GM19193 (cell line): Measurements from ENCODE around the gene JUNB.

Experiments
- POLR2A ChIP-seq: IDR thresholded peaks from 4 replicates; pipeline ENCODE4 v1.6.1; 2011; ENCODE audit not compliant: insufficient read depth, insufficient read length; ENCODE audit errors: extremely low read depth

The JUNB gene

GRCh38 chr19:12784394-12784870, 6.9 kb upstream of the JUNB start:
- TF ChIP-seq POLR2A = no peak

GRCh38 chr19:12784871-12785430, 6.3 kb upstream of the JUNB start:
- no peak for TF ChIP-seq POLR2A

GRCh38 chr19:12785431-12786031, 5.8 kb upstream of the JUNB start:
- TF ChIP-seq POLR2A = peak; percentile 3

- peak; percentile 9 for TF ChIP-seq POLR2A
These were observed 5.0 kb upstream of the JUNB start for GRCh38 chr19:12786141-12786870.

- no peak for TF ChIP-seq POLR2A
These were observed 4.3 kb upstream of the JUNB start for GRCh38 chr19:12786952-12787351.

GRCh38 chr19:12787458-12787857, 3.8 kb upstream of the JUNB start:
- TF ChIP-seq POLR2A = no peak

- no peak for TF ChIP-seq POLR2A
These were observed 3.1 kb upstream of the JUNB start for GRCh38 chr19:12788042-12788681.

- TF ChIP-seq POLR2A = peak; percentile 28
These were observed 2.6 kb upstream of the JUNB start for GRCh38 chr19:12788682-12789097.

GRCh38 chr19:12789098-12789903, 2.0 kb upstream of the JUNB start:
- TF ChIP-seq POLR2A = peak; percentile 56

GRCh38 chr19:12789904-12790619, 1.2 kb upstream of the JUNB start:
- peak; percentile 55 for TF ChIP-seq POLR2A

GRCh38 chr19:12790628-12791344, 500 bp upstream of the JUNB start:
- no peak for TF ChIP-seq POLR2A

- peak; percentile 60 for TF ChIP-seq POLR2A
These were observed 966 bp downstream of the JUNB start for GRCh38 chr19:12792051-12792852.

GRCh38 chr19:12792853-12793289, 1.6 kb downstream of the JUNB start:
- no peak for TF ChIP-seq POLR2A
